ENCODE data around the gene CCR7. TPM values are rescaled to one million over a fixed set of nuclear protein-coding genes. Genes with fewer than 3 reads are reported as not detected.

CCR7 gene
- total RNA-seq, 1 experiment from 2014 or later: not detected

DNA sequence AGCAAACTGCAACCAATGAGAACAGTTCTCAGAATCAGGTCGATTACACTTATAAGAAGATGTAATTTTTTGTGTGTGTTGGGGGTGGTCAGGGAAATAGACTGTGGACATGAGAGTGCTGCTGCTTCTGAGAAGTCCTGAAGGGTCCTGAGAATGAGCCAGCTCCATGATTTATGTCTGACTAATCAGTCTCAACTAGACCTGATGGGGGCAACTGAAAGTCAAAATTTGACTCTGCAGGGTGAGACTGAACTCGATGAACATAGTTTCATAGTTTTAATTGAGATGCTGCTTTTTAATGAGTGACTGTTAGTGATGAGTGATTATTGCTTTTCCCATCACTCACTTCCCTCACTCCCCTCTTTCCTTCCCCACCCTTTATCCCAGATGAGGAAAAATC, 45.1 kb upstream of the CCR7 start:
- H3K4me1 ChIP-seq: peaks cover 29% of the 10 kb centered on the region
- CTCF ChIA-PET: no interaction called here
- Mint-ChIP-seq H3K4me1 (ENCODE audit: low read depth, unreplicated experiment) (peaks cover 5% of the 10 kb centered on the region), H3K9me3 (ENCODE audit: unreplicated experiment) (no peaks in the 10 kb centered on the region), H3K27ac (ENCODE audit: unreplicated experiment) (no peak overlapping the region), H3K27me3 (ENCODE audit: insufficient read depth, unreplicated experiment) (no peaks in the 10 kb centered on the region), H3K36me3 (ENCODE audit: insufficient read depth, unreplicated experiment) (no peaks in the 10 kb centered on the region), H3K4me3 (ENCODE audit: unreplicated experiment) (no peak overlapping the region)
- H3K36me3 ChIP-seq (ENCODE audit: control insufficient read depth, insufficient read depth, low read length): no peaks in the 10 kb centered on the region
- DNase-seq: no peak
- TF ChIP-seq, protein P1, sequence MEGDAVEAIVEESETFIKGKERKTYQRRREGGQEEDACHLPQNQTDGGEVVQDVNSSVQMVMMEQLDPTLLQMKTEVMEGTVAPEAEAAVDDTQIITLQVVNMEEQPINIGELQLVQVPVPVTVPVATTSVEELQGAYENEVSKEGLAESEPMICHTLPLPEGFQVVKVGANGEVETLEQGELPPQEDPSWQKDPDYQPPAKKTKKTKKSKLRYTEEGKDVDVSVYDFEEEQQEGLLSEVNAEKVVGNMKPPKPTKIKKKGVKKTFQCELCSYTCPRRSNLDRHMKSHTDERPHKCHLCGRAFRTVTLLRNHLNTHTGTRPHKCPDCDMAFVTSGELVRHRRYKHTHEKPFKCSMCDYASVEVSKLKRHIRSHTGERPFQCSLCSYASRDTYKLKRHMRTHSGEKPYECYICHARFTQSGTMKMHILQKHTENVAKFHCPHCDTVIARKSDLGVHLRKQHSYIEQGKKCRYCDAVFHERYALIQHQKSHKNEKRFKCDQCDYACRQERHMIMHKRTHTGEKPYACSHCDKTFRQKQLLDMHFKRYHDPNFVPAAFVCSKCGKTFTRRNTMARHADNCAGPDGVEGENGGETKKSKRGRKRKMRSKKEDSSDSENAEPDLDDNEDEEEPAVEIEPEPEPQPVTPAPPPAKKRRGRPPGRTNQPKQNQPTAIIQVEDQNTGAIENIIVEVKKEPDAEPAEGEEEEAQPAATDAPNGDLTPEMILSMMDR (IDR thresholded peaks at IDR 0.05; ENCODE audit: insufficient read depth in 1 of 2, low read depth in 1 of 2, low read length in 1 of 2, severe bottlenecking in 1 of 2, unreplicated experiment in 1 of 2): no peak
- no peak overlapping the region for H3K4me3 ChIP-seq (ENCODE audit: low read depth, low read length)
- intact Hi-C loops (cut with micrococcal nuclease; ENCODE audit: unreplicated experiment): no loop called here
- POLR2A ChIA-PET: interaction anchor here (0.6 kb wide), 1 partner anchor 1078 kb away, joined by 6 read pairs; no protein-coding TSS in a partner anchor
- no TSS peak for BruUV-seq (replicated peaks)
- H3K27me3 ChIP-seq (replicated peaks; ENCODE audit: control insufficient read depth, insufficient read depth, low read length): no peaks in the 10 kb centered on the region
- no peaks in the 10 kb centered on the region for H3K9me3 ChIP-seq

DNA sequence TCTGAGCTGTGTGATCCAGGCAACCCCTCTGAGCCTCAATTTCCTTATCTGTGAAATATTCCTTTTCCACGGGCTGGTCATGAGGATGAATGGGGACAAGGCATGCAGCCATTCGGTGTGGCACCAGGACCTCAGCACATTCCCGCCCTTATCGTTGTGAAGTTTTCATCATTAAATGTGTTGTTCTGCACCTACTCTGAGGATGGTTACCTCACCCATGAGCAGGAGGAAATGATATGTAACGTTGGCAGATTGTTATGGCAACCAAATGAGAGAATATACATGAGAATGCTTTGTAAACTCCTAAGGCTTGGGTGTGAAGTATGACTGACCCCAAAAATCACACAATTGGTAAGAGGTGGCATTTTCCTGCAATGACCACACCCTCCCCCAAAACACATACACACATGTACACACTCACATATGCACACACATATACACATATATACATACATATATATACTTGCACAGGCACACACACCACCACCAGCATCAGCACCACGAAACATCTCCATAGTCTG, 42.8 kb upstream of the CCR7 start:
- H3K36me3 Mint-ChIP-seq (ENCODE audit: insufficient read depth, unreplicated experiment): no peaks in the 10 kb centered on the region
- no TSS peak for BruUV-seq (replicated peaks)
- no peaks in the 10 kb centered on the region for H3K9me3 Mint-ChIP-seq (ENCODE audit: unreplicated experiment)
- H3K4me1 ChIP-seq: peaks cover 22% of the 10 kb centered on the region
- TF ChIP-seq, protein P1 (IDR thresholded peaks at IDR 0.05; ENCODE audit: insufficient read depth in 1 of 2, low read depth in 1 of 2, low read length in 1 of 2, severe bottlenecking in 1 of 2, unreplicated experiment in 1 of 2): no peak
- H3K27me3 ChIP-seq (replicated peaks; ENCODE audit: control insufficient read depth, insufficient read depth, low read length): no peaks in the 10 kb centered on the region
- no peak overlapping the region for H3K4me3 ChIP-seq (ENCODE audit: low read depth, low read length)
- no peaks in the 10 kb centered on the region for H3K27me3 Mint-ChIP-seq (ENCODE audit: insufficient read depth, unreplicated experiment)
- no peak for DNase-seq
- no peaks in the 10 kb centered on the region for H3K36me3 ChIP-seq (ENCODE audit: control insufficient read depth, insufficient read depth, low read length)
- ChIA-PET POLR2A (no interaction called here), CTCF (no interaction called here)
- H3K4me1 Mint-ChIP-seq (ENCODE audit: low read depth, unreplicated experiment): peaks cover 6% of the 10 kb centered on the region
- H3K9me3 ChIP-seq: no peaks in the 10 kb centered on the region
- H3K27ac Mint-ChIP-seq (ENCODE audit: unreplicated experiment): no peak overlapping the region
- intact Hi-C loops (cut with micrococcal nuclease; ENCODE audit: unreplicated experiment): no loop called here
- H3K4me3 Mint-ChIP-seq (ENCODE audit: unreplicated experiment): no peak overlapping the region

DNA sequence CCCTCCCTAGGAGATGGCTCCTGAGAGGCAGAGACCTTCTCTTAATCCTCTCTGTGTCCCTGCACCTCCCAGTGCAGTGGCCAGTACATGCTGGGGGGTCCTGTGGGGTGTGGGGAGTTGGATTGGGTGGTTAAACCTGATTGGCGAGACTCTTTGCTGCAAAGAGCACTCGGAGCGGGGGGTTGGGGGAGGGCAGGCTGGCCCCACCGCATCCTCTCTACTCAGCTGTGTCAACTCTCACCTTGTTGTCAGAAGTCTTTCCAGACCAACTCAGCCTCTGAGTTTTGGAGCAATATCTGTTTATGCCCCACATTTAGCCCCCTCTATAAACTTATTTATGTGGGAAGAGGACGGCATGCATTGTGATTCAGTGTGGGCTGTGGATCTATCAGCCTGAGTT, 42.4 kb upstream of the CCR7 start:
- TF ChIP-seq, protein P1 (IDR thresholded peaks at IDR 0.05; ENCODE audit: insufficient read depth in 1 of 2, low read depth in 1 of 2, low read length in 1 of 2, severe bottlenecking in 1 of 2, unreplicated experiment in 1 of 2): no peak
- no peaks in the 10 kb centered on the region for H3K27me3 Mint-ChIP-seq (ENCODE audit: insufficient read depth, unreplicated experiment)
- Histone ChIP-seq H3K4me1 (peaks cover 22% of the 10 kb centered on the region), H3K36me3 (ENCODE audit: control insufficient read depth, insufficient read depth, low read length) (no peaks in the 10 kb centered on the region), H3K27me3 (replicated peaks; ENCODE audit: control insufficient read depth, insufficient read depth, low read length) (no peaks in the 10 kb centered on the region), H3K4me3 (ENCODE audit: low read depth, low read length) (no peak overlapping the region), H3K9me3 (no peaks in the 10 kb centered on the region)
- H3K27ac Mint-ChIP-seq (ENCODE audit: unreplicated experiment): peak overlapping the region; percentile 55
- no peak for DNase-seq
- POLR2A ChIA-PET: no interaction called here
- intact Hi-C loops (cut with micrococcal nuclease; ENCODE audit: unreplicated experiment): no loop called here
- CTCF ChIA-PET: interaction anchor here (1.2 kb wide), 1 partner anchor 8 kb away, joined by 7 read pairs; no protein-coding TSS in a partner anchor
- no peaks in the 10 kb centered on the region for H3K9me3 Mint-ChIP-seq (ENCODE audit: unreplicated experiment)
- H3K36me3 Mint-ChIP-seq (ENCODE audit: insufficient read depth, unreplicated experiment): no peaks in the 10 kb centered on the region
- H3K4me1 Mint-ChIP-seq (ENCODE audit: low read depth, unreplicated experiment): peaks cover 6% of the 10 kb centered on the region
- H3K4me3 Mint-ChIP-seq (ENCODE audit: unreplicated experiment): no peak overlapping the region
- no TSS peak for BruUV-seq (replicated peaks)
